OCI-LY1 (cell line): Measurements from ENCODE around the gene ST3GAL4.

Source experiments
- H2AFZ ChIP-seq: fragments of 200-600 bp; sonication (generic), shearing (Covaris generic); 2 replicates; pipeline ENCODE4 v1.6.0; 2014; ENCODE audit warnings: antibody characterized with exemption, mild to moderate bottlenecking, low read length
- H3F3A ChIP-seq: fragments of 200-600 bp; sonication (generic), shearing (Covaris generic); 2 replicates; pipeline ENCODE4 v1.6.0; 2014; ENCODE audit warnings: mild to moderate bottlenecking, antibody characterized with exemption, low read length, moderate library complexity; ENCODE audit not compliant: insufficient read depth
- H3K27ac ChIP-seq: fragments of 200-600 bp; sonication (generic); 2 replicates; pipeline ENCODE4 v1.5.1; 2014; ENCODE audit warnings: low read length, mixed run types, mild to moderate bottlenecking, low read depth; ENCODE audit not compliant: poor library complexity, severe bottlenecking
- H3K27me3 ChIP-seq: fragments of 200-600 bp; sonication (generic); 2 replicates; pipeline ENCODE4 v1.6.0; 2014; ENCODE audit warnings: antibody characterized with exemption, mild to moderate bottlenecking, low read length, moderate library complexity; ENCODE audit not compliant: insufficient read depth
- H3K36me3 ChIP-seq: fragments of 200-600 bp; sonication (generic); 2 replicates; pipeline ENCODE4 v1.6.1; 2014; ENCODE audit warnings: mild to moderate bottlenecking, antibody characterized with exemption, low read length, moderate library complexity, mixed read lengths; ENCODE audit not compliant: insufficient read depth
- H3K4me1 ChIP-seq: fragments of 200-600 bp; sonication (generic); 2 replicates; pipeline ENCODE4 v1.5.1; 2014; ENCODE audit warnings: mild to moderate bottlenecking, low read length, moderate library complexity; ENCODE audit not compliant: insufficient read depth, severe bottlenecking
- H3K4me2 ChIP-seq: fragments of 200-600 bp; sonication (generic), shearing (Covaris generic); 2 replicates; pipeline ENCODE4 v1.6.1; 2014; ENCODE audit warnings: low read length
- H3K4me3 ChIP-seq: fragments of 200-600 bp; sonication (generic); 2 replicates; pipeline ENCODE4 v1.5.1; 2014; ENCODE audit warnings: low read length, low read depth, mild to moderate bottlenecking, mixed read lengths; ENCODE audit not compliant: poor library complexity, severe bottlenecking
- H3K79me2 ChIP-seq: fragments of 200-600 bp; shearing (Covaris generic); 2 replicates; pipeline ENCODE4 v1.6.1; 2016; ENCODE audit warnings: mixed run types, low read length, mixed read lengths; ENCODE audit not compliant: insufficient read depth
- H3K9ac ChIP-seq: fragments of 200-600 bp; sonication (generic), shearing (Covaris generic); 2 replicates; pipeline ENCODE4 v1.6.1; 2014; ENCODE audit warnings: mild to moderate bottlenecking, low read length, mixed read lengths
- H3K9me2 ChIP-seq: fragments of 200-600 bp; sonication (generic), shearing (Covaris generic); 2 replicates; pipeline ENCODE4 v1.6.1; 2014; ENCODE audit warnings: low read depth, mild to moderate bottlenecking, low read length, mixed read lengths
- H3K9me3 ChIP-seq: fragments of 200-600 bp; shearing (Covaris generic); 2 replicates; pipeline ENCODE4 v1.6.1; 2014; ENCODE audit warnings: low read length, mixed read lengths
- H4K20me1 ChIP-seq: fragments of 200-600 bp; sonication (generic), shearing (Covaris generic); 2 replicates; pipeline ENCODE4 v1.6.0; 2016; ENCODE audit warnings: mild to moderate bottlenecking, low read length; ENCODE audit not compliant: insufficient read depth
- CTCF ChIP-seq: fragments of 200-600 bp; sonication (generic), shearing (Covaris generic); IDR thresholded peaks from 2 replicates; pipeline ENCODE4 v1.5.1; 2017; ENCODE audit warnings: mild to moderate bottlenecking, antibody characterized with exemption, low read length, moderate library complexity, mixed read lengths
- EZH2 ChIP-seq: fragments of 200-600 bp; sonication (generic), shearing (Covaris generic); IDR thresholded peaks from 2 replicates; pipeline ENCODE4 v1.8.0; 2017; ENCODE audit warnings: borderline replicate concordance, mixed run types, mild to moderate bottlenecking, antibody characterized with exemption, low read length, moderate library complexity, mixed read lengths

ST3GAL4 gene

GRCh38 chr11:126415669-126416420 lies 60.4 kb downstream of the ST3GAL4 start:
- no peaks in the 10 kb centered on the region for H3F3A ChIP-seq
- H3K4me3 ChIP-seq: peak overlapping the region; percentile 52
- H2AFZ ChIP-seq: no peak overlapping the region
- no peaks in the 10 kb centered on the region for H3K36me3 ChIP-seq
- no peak overlapping the region for H3K9ac ChIP-seq
- no peak overlapping the region for H3K27ac ChIP-seq
- no peaks in the 10 kb centered on the region for H3K79me2 ChIP-seq
- no peaks in the 10 kb centered on the region for H3K9me2 ChIP-seq
- no peaks in the 10 kb centered on the region for H4K20me1 ChIP-seq
- peak overlapping the region; percentile 54; the same call in 1 of the 2 replicates for H3K4me2 ChIP-seq
- peaks cover 9% of the 10 kb centered on the region for H3K4me1 ChIP-seq
- no peaks in the 10 kb centered on the region for H3K9me3 ChIP-seq
- H3K27me3 ChIP-seq: no peaks in the 10 kb centered on the region; the same call in 1 of the 2 replicates
- TF ChIP-seq CTCF: no peak
- TF ChIP-seq EZH2: no peak

- TF ChIP-seq EZH2 (no peak), CTCF (no peak)
- H3K9me3 ChIP-seq: no peaks in the 10 kb centered on the region
- no peaks in the 10 kb centered on the region; the same call in 1 of the 2 replicates for H3K27me3 ChIP-seq
- H3F3A ChIP-seq: no peaks in the 10 kb centered on the region
- H3K9ac ChIP-seq: no peak overlapping the region
- H4K20me1 ChIP-seq: no peaks in the 10 kb centered on the region
- no peak overlapping the region for H2AFZ ChIP-seq
- no peak overlapping the region for H3K27ac ChIP-seq
- peaks cover 9% of the 10 kb centered on the region for H3K4me1 ChIP-seq
- peak overlapping the region; percentile 54; the same call in 1 of the 2 replicates for H3K4me2 ChIP-seq
- H3K79me2 ChIP-seq: no peaks in the 10 kb centered on the region
- no peaks in the 10 kb centered on the region for H3K36me3 ChIP-seq
- H3K4me3 ChIP-seq: peak overlapping the region; percentile 52
- no peaks in the 10 kb centered on the region for H3K9me2 ChIP-seq
Measured at GRCh38 chr11:126416542-126417090, 61.1 kb downstream of the ST3GAL4 start.

- TF ChIP-seq EZH2 (no peak), CTCF (no peak)
- Histone ChIP-seq H3K27ac (no peak overlapping the region), H3F3A (no peaks in the 10 kb centered on the region), H2AFZ (no peak overlapping the region), H3K79me2 (no peaks in the 10 kb centered on the region), H3K4me3 (peak overlapping the region; percentile 52), H3K9me2 (no peaks in the 10 kb centered on the region), H3K9ac (no peak overlapping the region), H3K36me3 (no peaks in the 10 kb centered on the region), H3K27me3 (no peaks in the 10 kb centered on the region; the same call in 1 of the 2 replicates), H3K4me2 (peak overlapping the region; percentile 54; the same call in 1 of the 2 replicates), H4K20me1 (no peaks in the 10 kb centered on the region), H3K4me1 (peaks cover 9% of the 10 kb centered on the region), H3K9me3 (no peaks in the 10 kb centered on the region)
Measured at GRCh38 chr11:126417091-126417862, 61.8 kb downstream of the ST3GAL4 start.
